HEK293 (cell line): Measurements from ENCODE around the gene GAS7.

Source experiments
- CTCF ChIA-PET: fragments of 350-600 bp; formaldehyde crosslinking; extraction: SDS; loops from one replicate; lab custom pipeline; 2021; ENCODE audit warnings: antibody characterized with exemption; lab: Yijun Ruan, JAX
- POLR2A ChIA-PET: fragments of 300-600 bp; formaldehyde crosslinking; extraction: SDS; loops from one replicate; lab custom pipeline; 2020; ENCODE audit warnings: antibody characterized with exemption, inconsistent platforms; lab: Yijun Ruan, JAX
- H3K27ac ChIP-seq: fragments of 200-500 bp; sonication (Bioruptor generic); 2 replicates; pipeline ENCODE4 v1.5.1; 2014; ENCODE audit warnings: low read depth, low read length, control low read depth, inconsistent platforms; ENCODE audit errors: extremely low read depth
- H3K36me3 ChIP-seq, 2 experiments: fragments of 200-500 bp in 1 of 2; sonication (Bioruptor generic) in 1 of 2; 1 replicate in 1 of 2; 2 replicates in 1 of 2; pipeline ENCODE4 v1.5.1; 2014 to 2017; ENCODE audit warnings: inconsistent platforms in 2 of 2, low read length in 2 of 2; ENCODE audit not compliant: control insufficient read depth in 2 of 2, insufficient read depth in 1 of 2
- H3K4me1 ChIP-seq: fragments of 200-500 bp; sonication (Bioruptor generic); 2 replicates; pipeline ENCODE4 v1.5.1; 2014; ENCODE audit warnings: mild to moderate bottlenecking, low read length, inconsistent platforms; ENCODE audit not compliant: control insufficient read depth, insufficient read depth
- H3K4me3 ChIP-seq: 2 replicates; pipeline ENCODE4 v1.5.1; 2011; ENCODE audit warnings: low read depth, mild to moderate bottlenecking, control low read depth, low read length, moderate library complexity
- H3K9me3 ChIP-seq: fragments of 200-500 bp; sonication (Bioruptor generic); 2 replicates; pipeline ENCODE4 v1.5.1; 2014; ENCODE audit warnings: low read depth, low read length, inconsistent platforms; ENCODE audit not compliant: control insufficient read depth, insufficient read depth
- EGR2 ChIP-seq: fragments of 450-650 bp; formaldehyde crosslinking; IDR thresholded peaks from 2 replicates; pipeline ENCODE4 v1.5.1; 2016; ENCODE audit warnings: low read depth, missing biosample characterization, missing genetic modification characterization
- GFI1B ChIP-seq: fragments of 450-650 bp; formaldehyde crosslinking; IDR thresholded peaks from 2 replicates; pipeline ENCODE4 v1.5.1; 2016; ENCODE audit warnings: missing biosample characterization, missing genetic modification characterization
- HOXC10 ChIP-seq: sonication (generic); formaldehyde crosslinking; IDR thresholded peaks from 2 replicates; pipeline ENCODE4 v1.8.1; 2023; ENCODE audit warnings: mild to moderate bottlenecking, missing genetic modification reagents
- YY1 ChIP-seq: fragments of 450-650 bp; formaldehyde crosslinking; IDR thresholded peaks from 2 replicates; pipeline ENCODE4 v1.5.1; 2018; ENCODE audit warnings: missing biosample characterization, missing genetic modification characterization
- ZFHX2 ChIP-seq: fragments of 450-650 bp; formaldehyde crosslinking; conservative IDR thresholded peaks from 2 replicates; pipeline ENCODE4 v1.5.1; 2016; ENCODE audit warnings: missing biosample characterization, missing genetic modification characterization
- ZFP3 ChIP-seq: fragments of 450-650 bp; formaldehyde crosslinking; IDR thresholded peaks from 2 replicates; pipeline ENCODE4 v1.5.1; 2016; ENCODE audit warnings: low read depth, missing biosample characterization, missing genetic modification characterization
- ZNF10 ChIP-seq: fragments of 450-650 bp; formaldehyde crosslinking; IDR thresholded peaks from 2 replicates; pipeline ENCODE4 v1.5.1; 2017; ENCODE audit warnings: missing biosample characterization, missing genetic modification characterization
- ZNF114 ChIP-seq: fragments of 450-650 bp; formaldehyde crosslinking; IDR thresholded peaks from 2 replicates; pipeline ENCODE4 v1.5.0; 2017; ENCODE audit warnings: missing biosample characterization, missing genetic modification characterization
- ZNF221 ChIP-seq: fragments of 450-650 bp; formaldehyde crosslinking; IDR thresholded peaks from 2 replicates; pipeline ENCODE4 v1.5.1; 2017; ENCODE audit warnings: missing biosample characterization, missing genetic modification characterization, borderline replicate concordance
- ZNF23 ChIP-seq: fragments of 450-650 bp; formaldehyde crosslinking; IDR thresholded peaks from 2 replicates; pipeline ENCODE4 v1.5.1; 2016; ENCODE audit warnings: missing biosample characterization, missing genetic modification characterization, borderline replicate concordance
- ZNF248 ChIP-seq: fragments of 450-650 bp; formaldehyde crosslinking; IDR thresholded peaks from 2 replicates; pipeline ENCODE4 v1.5.1; 2017; ENCODE audit warnings: missing biosample characterization, missing genetic modification characterization
- ZNF311 ChIP-seq: fragments of 450-650 bp; formaldehyde crosslinking; IDR thresholded peaks from 2 replicates; pipeline ENCODE4 v1.5.1; 2017; ENCODE audit warnings: missing biosample characterization, missing genetic modification characterization, borderline replicate concordance
- ZNF354C ChIP-seq: fragments of 450-650 bp; formaldehyde crosslinking; IDR thresholded peaks from 2 replicates; pipeline ENCODE4 v1.5.1; 2016; ENCODE audit warnings: missing biosample characterization, missing genetic modification characterization, low read depth, borderline replicate concordance
- ZNF624 ChIP-seq: fragments of 450-650 bp; formaldehyde crosslinking; IDR thresholded peaks from 2 replicates; pipeline ENCODE4 v1.5.1; 2017; ENCODE audit warnings: missing biosample characterization, missing genetic modification characterization
- ZNF677 ChIP-seq: fragments of 450-650 bp; IDR thresholded peaks from 2 replicates; pipeline ENCODE4 v1.5.0; 2018; ENCODE audit warnings: missing biosample characterization, mild to moderate bottlenecking, missing genetic modification characterization, moderate library complexity
- ZNF792 ChIP-seq: fragments of 450-650 bp; formaldehyde crosslinking; IDR thresholded peaks from 2 replicates; pipeline ENCODE4 v1.5.1; 2016; ENCODE audit warnings: missing biosample characterization, missing genetic modification characterization
- TF ChIP-seq, protein P1 (sequence below): fragments of 450-650 bp; formaldehyde crosslinking; IDR thresholded peaks from 2 replicates; pipeline ENCODE4 v1.5.1; 2016; ENCODE audit warnings: missing biosample characterization, missing genetic modification characterization, low read depth
- TF ChIP-seq, protein P2 (sequence below): fragments of 450-650 bp; formaldehyde crosslinking; conservative IDR thresholded peaks from 2 replicates; pipeline ENCODE4 v1.5.1; 2016; ENCODE audit warnings: low read depth, missing biosample characterization, missing genetic modification characterization
- TF ChIP-seq, protein P3 (sequence below): fragments of 450-650 bp; formaldehyde crosslinking; IDR thresholded peaks from 2 replicates; pipeline ENCODE4 v1.5.1; 2016; ENCODE audit warnings: missing biosample characterization, missing genetic modification characterization, borderline replicate concordance

The GAS7 gene

DNA sequence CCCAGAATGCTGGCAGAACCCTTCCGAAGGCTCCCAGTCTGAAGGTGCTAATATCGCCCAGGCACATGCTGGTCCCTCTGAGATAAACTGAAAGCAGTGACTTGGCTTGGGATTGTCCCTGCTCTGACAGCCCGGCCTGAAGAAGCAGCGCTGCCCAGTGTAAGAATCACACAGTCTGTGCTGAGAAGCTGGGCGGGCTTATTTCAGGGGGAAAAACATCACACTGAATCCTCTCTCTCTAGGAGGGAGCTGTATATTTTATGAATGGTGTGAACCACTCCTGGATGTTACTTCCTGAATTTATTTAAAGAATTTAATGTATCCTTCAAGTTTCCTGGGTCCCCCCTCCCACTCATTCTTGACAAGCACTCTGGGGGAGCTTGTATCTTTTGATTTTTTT, 36.3 kb downstream of the GAS7 start:
- TF ChIP-seq ZFP3 (tag by site-specific recombination) = no peak
- no peak for TF ChIP-seq ZNF677 (tag by site-specific recombination)
- TF ChIP-seq, protein P1, sequence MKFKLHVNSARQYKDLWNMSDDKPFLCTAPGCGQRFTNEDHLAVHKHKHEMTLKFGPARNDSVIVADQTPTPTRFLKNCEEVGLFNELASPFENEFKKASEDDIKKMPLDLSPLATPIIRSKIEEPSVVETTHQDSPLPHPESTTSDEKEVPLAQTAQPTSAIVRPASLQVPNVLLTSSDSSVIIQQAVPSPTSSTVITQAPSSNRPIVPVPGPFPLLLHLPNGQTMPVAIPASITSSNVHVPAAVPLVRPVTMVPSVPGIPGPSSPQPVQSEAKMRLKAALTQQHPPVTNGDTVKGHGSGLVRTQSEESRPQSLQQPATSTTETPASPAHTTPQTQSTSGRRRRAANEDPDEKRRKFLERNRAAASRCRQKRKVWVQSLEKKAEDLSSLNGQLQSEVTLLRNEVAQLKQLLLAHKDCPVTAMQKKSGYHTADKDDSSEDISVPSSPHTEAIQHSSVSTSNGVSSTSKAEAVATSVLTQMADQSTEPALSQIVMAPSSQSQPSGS = no peak
- TF ChIP-seq HOXC10 = no peak
- TF ChIP-seq ZNF354C (tag by site-specific recombination) = no peak
- no peak for TF ChIP-seq ZNF23 (tag by site-specific recombination)
- TF ChIP-seq ZNF114 (tag by site-specific recombination) = no peak
- TF ChIP-seq ZNF248 = no peak
- TF ChIP-seq, protein P2, sequence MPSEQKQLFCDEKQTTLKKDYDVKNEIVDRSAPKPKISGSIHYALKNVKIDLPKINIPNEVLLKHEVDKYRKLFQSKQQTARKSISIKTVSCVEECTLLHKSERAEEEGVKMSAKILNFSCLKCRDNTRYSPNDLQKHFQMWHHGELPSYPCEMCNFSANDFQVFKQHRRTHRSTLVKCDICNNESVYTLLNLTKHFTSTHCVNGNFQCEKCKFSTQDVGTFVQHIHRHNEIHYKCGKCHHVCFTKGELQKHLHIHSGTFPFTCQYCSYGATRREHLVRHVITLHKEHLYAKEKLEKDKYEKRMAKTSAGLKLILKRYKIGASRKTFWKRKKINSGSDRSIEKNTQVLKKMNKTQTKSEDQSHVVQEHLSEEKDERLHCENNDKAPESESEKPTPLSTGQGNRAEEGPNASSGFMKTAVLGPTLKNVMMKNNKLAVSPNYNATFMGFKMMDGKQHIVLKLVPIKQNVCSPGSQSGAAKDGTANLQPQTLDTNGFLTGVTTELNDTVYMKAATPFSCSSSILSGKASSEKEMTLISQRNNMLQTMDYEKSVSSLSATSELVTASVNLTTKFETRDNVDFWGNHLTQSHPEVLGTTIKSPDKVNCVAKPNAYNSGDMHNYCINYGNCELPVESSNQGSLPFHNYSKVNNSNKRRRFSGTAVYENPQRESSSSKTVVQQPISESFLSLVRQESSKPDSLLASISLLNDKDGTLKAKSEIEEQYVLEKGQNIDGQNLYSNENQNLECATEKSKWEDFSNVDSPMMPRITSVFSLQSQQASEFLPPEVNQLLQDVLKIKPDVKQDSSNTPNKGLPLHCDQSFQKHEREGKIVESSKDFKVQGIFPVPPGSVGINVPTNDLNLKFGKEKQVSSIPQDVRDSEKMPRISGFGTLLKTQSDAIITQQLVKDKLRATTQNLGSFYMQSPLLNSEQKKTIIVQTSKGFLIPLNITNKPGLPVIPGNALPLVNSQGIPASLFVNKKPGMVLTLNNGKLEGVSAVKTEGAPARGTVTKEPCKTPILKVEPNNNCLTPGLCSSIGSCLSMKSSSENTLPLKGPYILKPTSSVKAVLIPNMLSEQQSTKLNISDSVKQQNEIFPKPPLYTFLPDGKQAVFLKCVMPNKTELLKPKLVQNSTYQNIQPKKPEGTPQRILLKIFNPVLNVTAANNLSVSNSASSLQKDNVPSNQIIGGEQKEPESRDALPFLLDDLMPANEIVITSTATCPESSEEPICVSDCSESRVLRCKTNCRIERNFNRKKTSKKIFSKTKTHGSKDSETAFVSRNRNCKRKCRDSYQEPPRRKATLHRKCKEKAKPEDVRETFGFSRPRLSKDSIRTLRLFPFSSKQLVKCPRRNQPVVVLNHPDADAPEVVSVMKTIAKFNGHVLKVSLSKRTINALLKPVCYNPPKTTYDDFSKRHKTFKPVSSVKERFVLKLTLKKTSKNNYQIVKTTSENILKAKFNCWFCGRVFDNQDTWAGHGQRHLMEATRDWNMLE = no peak
- Histone ChIP-seq H3K9me3 (no peaks in the 10 kb centered on the region), H3K4me1 (no peaks in the 10 kb centered on the region), H3K27ac (no peak overlapping the region), H3K4me3 (no peak overlapping the region), H3K36me3 (no peaks in the 10 kb centered on the region)
- ChIA-PET CTCF (interaction anchor here (1.0 kb wide), 1 partner anchor 65 kb away, joined by 3 read pairs; no protein-coding TSS in a partner anchor), POLR2A (no interaction called here)

DNA sequence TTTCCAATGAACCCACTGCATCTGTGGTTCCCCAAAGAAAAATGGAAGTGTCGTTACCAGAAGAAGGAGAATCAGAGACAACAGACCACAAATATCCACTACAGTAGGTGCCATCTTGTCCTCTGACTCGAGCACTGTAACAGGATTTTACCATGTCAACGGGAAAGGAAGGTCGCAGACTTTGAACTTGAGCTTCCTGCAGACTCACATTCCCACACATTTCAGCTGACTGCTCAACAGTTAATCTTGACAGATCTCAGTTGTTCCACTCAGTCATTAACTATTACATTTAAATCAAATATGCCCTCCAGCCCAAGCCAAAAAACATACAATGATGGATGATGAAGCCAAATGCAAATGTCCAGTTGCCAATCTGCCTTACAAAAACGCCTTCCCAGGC, 37.0 kb downstream of the GAS7 start:
- CTCF ChIA-PET = no interaction called here
- no peaks in the 10 kb centered on the region for H3K36me3 ChIP-seq
- POLR2A ChIA-PET = no interaction called here

DNA sequence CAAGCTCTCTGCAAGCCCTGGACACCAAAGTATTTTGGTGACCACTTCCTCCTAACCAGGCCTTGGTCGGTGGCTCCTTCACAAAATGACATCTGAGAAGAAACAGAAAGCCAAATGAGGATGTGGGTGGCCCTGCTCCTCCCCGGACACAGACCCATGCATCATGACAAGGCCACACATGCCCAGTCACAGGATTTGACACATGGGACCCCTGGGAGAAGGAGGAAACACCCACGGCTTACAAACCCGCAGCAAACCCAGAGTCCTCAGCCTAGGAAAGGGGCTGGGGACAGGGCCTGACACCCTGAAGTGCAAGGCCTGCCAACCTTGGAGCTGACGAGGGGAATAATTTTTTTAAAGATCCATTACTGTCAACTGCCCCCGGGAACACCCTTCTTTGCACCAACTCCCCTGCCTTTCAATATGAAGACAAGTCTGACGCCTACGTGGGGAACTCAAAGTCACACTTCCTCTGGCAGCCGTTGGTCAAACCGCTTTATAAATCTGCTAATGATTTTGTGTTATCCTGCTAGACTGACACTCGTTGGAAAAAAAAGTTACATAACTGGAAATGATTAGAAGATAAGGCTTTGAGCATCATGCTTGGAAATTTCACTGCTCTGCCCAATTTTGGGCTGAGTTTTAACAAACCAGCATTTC, 41.3 kb downstream of the GAS7 start:
- Histone ChIP-seq H3K4me3 (no peak overlapping the region), H3K36me3 (no peaks in the 10 kb centered on the region), H3K27ac (no peak overlapping the region), H3K4me1 (no peaks in the 10 kb centered on the region), H3K9me3 (no peaks in the 10 kb centered on the region)
- POLR2A ChIA-PET = no interaction called here
- CTCF ChIA-PET = no interaction called here
- TF ChIP-seq ZFHX2 (tag by site-specific recombination) (peak; percentile 57), GFI1B (no peak), YY1 (no peak), EGR2 (tag by site-specific recombination) (peak; percentile 50; the same call in 1 of the 2 replicates), ZNF311 (tag by site-specific recombination) (no peak), ZNF624 (tag by site-specific recombination) (no peak), ZNF792 (tag by site-specific recombination) (no peak)
- TF ChIP-seq, protein P3, sequence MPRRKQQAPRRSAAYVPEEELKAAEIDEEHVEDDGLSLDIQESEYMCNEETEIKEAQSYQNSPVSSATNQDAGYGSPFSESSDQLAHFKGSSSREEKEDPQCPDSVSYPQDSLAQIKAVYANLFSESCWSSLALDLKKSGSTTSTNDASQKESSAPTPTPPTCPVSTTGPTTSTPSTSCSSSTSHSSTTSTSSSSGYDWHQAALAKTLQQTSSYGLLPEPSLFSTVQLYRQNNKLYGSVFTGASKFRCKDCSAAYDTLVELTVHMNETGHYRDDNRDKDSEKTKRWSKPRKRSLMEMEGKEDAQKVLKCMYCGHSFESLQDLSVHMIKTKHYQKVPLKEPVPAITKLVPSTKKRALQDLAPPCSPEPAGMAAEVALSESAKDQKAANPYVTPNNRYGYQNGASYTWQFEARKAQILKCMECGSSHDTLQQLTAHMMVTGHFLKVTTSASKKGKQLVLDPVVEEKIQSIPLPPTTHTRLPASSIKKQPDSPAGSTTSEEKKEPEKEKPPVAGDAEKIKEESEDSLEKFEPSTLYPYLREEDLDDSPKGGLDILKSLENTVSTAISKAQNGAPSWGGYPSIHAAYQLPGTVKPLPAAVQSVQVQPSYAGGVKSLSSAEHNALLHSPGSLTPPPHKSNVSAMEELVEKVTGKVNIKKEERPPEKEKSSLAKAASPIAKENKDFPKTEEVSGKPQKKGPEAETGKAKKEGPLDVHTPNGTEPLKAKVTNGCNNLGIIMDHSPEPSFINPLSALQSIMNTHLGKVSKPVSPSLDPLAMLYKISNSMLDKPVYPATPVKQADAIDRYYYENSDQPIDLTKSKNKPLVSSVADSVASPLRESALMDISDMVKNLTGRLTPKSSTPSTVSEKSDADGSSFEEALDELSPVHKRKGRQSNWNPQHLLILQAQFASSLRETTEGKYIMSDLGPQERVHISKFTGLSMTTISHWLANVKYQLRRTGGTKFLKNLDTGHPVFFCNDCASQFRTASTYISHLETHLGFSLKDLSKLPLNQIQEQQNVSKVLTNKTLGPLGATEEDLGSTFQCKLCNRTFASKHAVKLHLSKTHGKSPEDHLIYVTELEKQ = no peak

More for the DNA sequence above, 37.0 kb downstream of the GAS7 start:
- H3K9me3 ChIP-seq = no peaks in the 10 kb centered on the region
- H3K27ac ChIP-seq = no peak overlapping the region
- no peak for TF ChIP-seq ZNF221 (tag by site-specific recombination)
- TF ChIP-seq ZNF10 (tag by site-specific recombination) = no peak
- H3K4me3 ChIP-seq = no peak overlapping the region
- no peaks in the 10 kb centered on the region for H3K4me1 ChIP-seq
